ENCODE data around the gene SLC2A4RG.

The SLC2A4RG gene

GRCh38 chr20:63705232-63706026 lies 34.1 kb upstream of the SLC2A4RG start:
- DNase-seq (ENCODE audit: low read depth) = no peak
- TF ChIP-seq CTCF (IDR thresholded peaks at IDR 0.05; ENCODE audit: low read depth, low read length, missing control alignments) = no peak
- H3K4me3 ChIP-seq (ENCODE audit: low read depth, low read length) = no peak overlapping the region

GRCh38 chr20:63706027-63706695 lies 33.4 kb upstream of the SLC2A4RG start:
- no peak for DNase-seq (ENCODE audit: low read depth)
- no peak for TF ChIP-seq CTCF (IDR thresholded peaks at IDR 0.05; ENCODE audit: low read depth, low read length, missing control alignments)
- H3K4me3 ChIP-seq (ENCODE audit: low read depth, low read length) = peak overlapping the region; percentile 61

- DNase-seq (ENCODE audit: low read depth) = no peak
- peak; percentile 89 for TF ChIP-seq CTCF (IDR thresholded peaks at IDR 0.05; ENCODE audit: low read depth, low read length, missing control alignments)
- H3K4me3 ChIP-seq (ENCODE audit: low read depth, low read length) = peak overlapping the region; percentile 61
These were observed 32.6 kb upstream of the SLC2A4RG start for GRCh38 chr20:63706852-63707557.

- H3K4me3 ChIP-seq (ENCODE audit: low read depth, low read length) = peak within 1 kb of the TSS; percentile 61
- DNase-seq (ENCODE audit: low read depth) = no peak
- TF ChIP-seq CTCF (IDR thresholded peaks at IDR 0.05; ENCODE audit: low read depth, low read length, missing control alignments) = no peak
These were observed 31.8 kb upstream of the SLC2A4RG start, which contains the start of the genes ARFRP1 and ZGPAT for GRCh38 chr20:63707558-63708300. Gene ARFRP1, minus strand, starts transcription at chr20:63707976. Its CDS starts 885 bp downstream, at chr20:63707091. Gene ZGPAT, plus strand, starts transcription at chr20:63708039. Its CDS starts 542 bp downstream, at chr20:63708581.

GRCh38 chr20:63708301-63709148 lies 31.1 kb upstream of the SLC2A4RG start:
- no peak for TF ChIP-seq CTCF (IDR thresholded peaks at IDR 0.05; ENCODE audit: low read depth, low read length, missing control alignments)

GRCh38 chr20:63709149-63709527 lies 30.4 kb upstream of the SLC2A4RG start:
- no peak for TF ChIP-seq CTCF (IDR thresholded peaks at IDR 0.05; ENCODE audit: low read depth, low read length, missing control alignments)
- H3K4me3 ChIP-seq (ENCODE audit: low read depth, low read length) = peak overlapping the region; percentile 61
- DNase-seq (ENCODE audit: low read depth) = no peak

More at GRCh38 chr20:63708301-63709148, 31.1 kb upstream of the SLC2A4RG start:
- H3K4me3 ChIP-seq (ENCODE audit: low read depth, low read length) = peak overlapping the region; percentile 61
- no peak for DNase-seq (ENCODE audit: low read depth)
